Testis (tissue), 3 donors: ENCODE data around the gene SERGEF. TPM values are rescaled to one million over a fixed set of nuclear protein-coding genes. Genes with fewer than 3 reads are reported as not detected.

ENCODE experiments used
- DNase-seq: peaks from one replicate; pipeline ENCODE4 v3.0.0-alpha.2; 2019
- H3K27ac ChIP-seq, 2 donors: fragments of 200-600 bp; sonication (generic); one replicate each; pipeline ENCODE4 v1.5.1; 2019
- H3K27me3 ChIP-seq: fragments of 200-600 bp; sonication (generic); one replicate; pipeline ENCODE4 v1.5.1; 2019
- H3K36me3 ChIP-seq: fragments of 200-600 bp; sonication (generic); one replicate; pipeline ENCODE4 v1.5.1; 2017; ENCODE audit warnings: low read depth; ENCODE audit errors: missing control alignments
- H3K4me1 ChIP-seq: fragments of 200-600 bp; sonication (generic); one replicate; pipeline ENCODE4 v1.5.1; 2019
- H3K4me3 ChIP-seq, 2 donors: fragments of 200-600 bp; sonication (generic); one replicate each; pipeline ENCODE4 v1.5.1; 2017 to 2019
- H3K9me3 ChIP-seq: fragments of 200-600 bp; sonication (generic); one replicate; pipeline ENCODE4 v1.5.1; 2017
- POLR2A ChIP-seq: fragments of 450-650 bp; IDR thresholded peaks from one replicate; pipeline ENCODE4 v1.6.1; 2017; ENCODE audit warnings: antibody characterized with exemption, mild to moderate bottlenecking, moderate library complexity
- WGBS, 2 donors: methylation state at CpG; one replicate each; pipeline ENCODE4 v1.1.5; 2018; 5-methylcytosine and 5-hydroxymethylcytosine counted together
- intact Hi-C: fragments of 100-400 bp; cut with DNase I; formaldehyde crosslinking; loops from one replicate; pipeline ENCODE4 v1.15.1; 2023; ENCODE audit warnings: low total_unique reads
- polyA plus RNA-seq: library from polyadenylated mRNA; stranded (reverse); fragments of 350-450 nt; fragmentation: Illumina TruSeq; extraction: RNeasy Lipid Tissue Mini Kit (QIAGEN cat#74804); gene quantifications from one replicate; pipeline ENCODE4 v1.2.3, GENCODE V29; 2014; ENCODE audit warnings: low read depth, low replicate concordance; ENCODE audit not compliant: insufficient read depth
- total RNA-seq, 2 donors: library from RNA; depleted of rRNA; stranded (reverse); fragments of >200 nt; gene quantifications; one replicate each; pipeline ENCODE4 v1.2.3, GENCODE V29; 2016
- TF ChIP-seq, protein P1 (sequence below), 3 experiments: fragments of 450-650 bp in 2 of 3; fragments of 200-600 bp in 1 of 3; sonication (generic) in 1 of 3; IDR thresholded peaks; one replicate each; pipeline ENCODE4 v1.5.1; 2016 to 2019; ENCODE audit warnings: antibody characterized with exemption in 3 of 3, mild to moderate bottlenecking in 2 of 3, moderate library complexity in 1 of 3

Gene SERGEF
- total and polyA plus RNA-seq, 3 donors from 2014 or later = 12.5 to 37.5 (median 23.1) TPM

DNA sequence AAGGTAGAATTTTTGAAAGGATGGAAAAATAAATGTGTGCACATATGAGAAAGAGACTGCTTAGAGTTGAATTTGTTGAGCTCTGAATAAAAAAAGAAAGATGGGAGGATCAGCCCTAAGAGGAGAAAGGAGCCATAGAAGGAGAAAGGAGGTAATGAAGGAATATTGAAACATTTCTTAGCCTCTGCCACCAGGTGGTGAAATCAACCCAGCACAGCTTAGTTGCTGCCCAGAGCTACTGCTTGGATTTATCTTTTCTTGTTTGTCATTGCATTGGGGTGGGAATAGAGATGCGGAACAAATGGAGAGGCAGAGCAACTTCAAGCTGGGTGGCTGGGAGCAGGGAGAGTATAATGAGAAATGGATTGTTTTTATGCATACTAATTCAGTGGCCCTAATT, 80.4 kb downstream of the SERGEF start:
- intact Hi-C loops = no loop called here
- TF ChIP-seq, protein P1, sequence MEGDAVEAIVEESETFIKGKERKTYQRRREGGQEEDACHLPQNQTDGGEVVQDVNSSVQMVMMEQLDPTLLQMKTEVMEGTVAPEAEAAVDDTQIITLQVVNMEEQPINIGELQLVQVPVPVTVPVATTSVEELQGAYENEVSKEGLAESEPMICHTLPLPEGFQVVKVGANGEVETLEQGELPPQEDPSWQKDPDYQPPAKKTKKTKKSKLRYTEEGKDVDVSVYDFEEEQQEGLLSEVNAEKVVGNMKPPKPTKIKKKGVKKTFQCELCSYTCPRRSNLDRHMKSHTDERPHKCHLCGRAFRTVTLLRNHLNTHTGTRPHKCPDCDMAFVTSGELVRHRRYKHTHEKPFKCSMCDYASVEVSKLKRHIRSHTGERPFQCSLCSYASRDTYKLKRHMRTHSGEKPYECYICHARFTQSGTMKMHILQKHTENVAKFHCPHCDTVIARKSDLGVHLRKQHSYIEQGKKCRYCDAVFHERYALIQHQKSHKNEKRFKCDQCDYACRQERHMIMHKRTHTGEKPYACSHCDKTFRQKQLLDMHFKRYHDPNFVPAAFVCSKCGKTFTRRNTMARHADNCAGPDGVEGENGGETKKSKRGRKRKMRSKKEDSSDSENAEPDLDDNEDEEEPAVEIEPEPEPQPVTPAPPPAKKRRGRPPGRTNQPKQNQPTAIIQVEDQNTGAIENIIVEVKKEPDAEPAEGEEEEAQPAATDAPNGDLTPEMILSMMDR (IDR thresholded peaks at IDR 0.05) = no peak
- TF ChIP-seq POLR2A = no peak
- no peak for DNase-seq
- H3K36me3 ChIP-seq = no peaks in the 10 kb centered on the region
- no peaks in the 10 kb centered on the region for H3K4me1 ChIP-seq
- no peak overlapping the region for H3K27ac ChIP-seq
- H3K27me3 ChIP-seq = no peaks in the 10 kb centered on the region
- 95 to 100% methylated on average over 1 of the region's 1 CpG for WGBS, 2 donors
- H3K4me3 ChIP-seq = no peak overlapping the region
- H3K9me3 ChIP-seq = no peaks in the 10 kb centered on the region

GRCh38 chr11:17931595-17931994, 81.3 kb downstream of the SERGEF start:
- Histone ChIP-seq H3K4me3 (no peak overlapping the region), H3K27me3 (no peaks in the 10 kb centered on the region), H3K4me1 (no peaks in the 10 kb centered on the region), H3K9me3 (no peaks in the 10 kb centered on the region), H3K36me3 (no peaks in the 10 kb centered on the region), H3K27ac (no peak overlapping the region)
- intact Hi-C loops = no loop called here
- 91 to 92% methylated on average over 1 of the region's 1 CpG for WGBS, 2 donors
- DNase-seq = no peak
- TF ChIP-seq, protein P1 (IDR thresholded peaks at IDR 0.05) = no peak
- no peak for TF ChIP-seq POLR2A

DNA sequence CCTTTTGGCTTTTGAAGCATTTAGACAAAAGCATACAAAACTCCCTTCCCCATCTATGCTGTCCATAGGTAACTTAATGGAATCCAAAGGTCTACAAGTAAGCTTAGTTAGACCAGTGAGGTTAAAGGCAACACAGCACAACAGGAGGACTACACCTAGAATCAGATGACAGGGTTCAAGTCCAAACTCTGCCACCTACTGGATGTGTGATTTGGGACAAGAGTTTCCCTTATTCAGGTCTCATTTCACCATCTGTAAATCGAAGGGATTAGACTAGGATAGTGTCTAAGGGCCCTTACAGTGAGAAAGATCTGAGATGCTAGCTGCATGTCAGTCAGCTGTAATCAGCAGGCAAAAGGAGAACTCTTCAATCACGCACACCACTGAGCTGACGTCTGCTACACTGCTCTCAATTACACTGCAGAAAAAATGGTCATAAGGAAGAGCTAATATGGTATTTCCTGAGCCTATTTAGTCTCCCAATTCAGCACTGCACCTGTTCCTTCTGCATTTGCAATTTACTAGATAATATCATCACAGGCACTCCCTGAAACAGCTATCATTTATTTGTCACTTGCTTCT, 82.2 kb downstream of the SERGEF start:
- Histone ChIP-seq H3K27me3 (no peaks in the 10 kb centered on the region), H3K4me3 (no peak overlapping the region), H3K4me1 (no peaks in the 10 kb centered on the region), H3K9me3 (no peaks in the 10 kb centered on the region), H3K36me3 (no peaks in the 10 kb centered on the region), H3K27ac (no peak overlapping the region)
- intact Hi-C loops = no loop called here
- WGBS, 2 donors = 93 to 96% methylated on average over 3 of the region's 3 CpGs
- TF ChIP-seq, protein P1 (IDR thresholded peaks at IDR 0.05) = no peak
- TF ChIP-seq POLR2A = no peak
- DNase-seq = no peak

DNA sequence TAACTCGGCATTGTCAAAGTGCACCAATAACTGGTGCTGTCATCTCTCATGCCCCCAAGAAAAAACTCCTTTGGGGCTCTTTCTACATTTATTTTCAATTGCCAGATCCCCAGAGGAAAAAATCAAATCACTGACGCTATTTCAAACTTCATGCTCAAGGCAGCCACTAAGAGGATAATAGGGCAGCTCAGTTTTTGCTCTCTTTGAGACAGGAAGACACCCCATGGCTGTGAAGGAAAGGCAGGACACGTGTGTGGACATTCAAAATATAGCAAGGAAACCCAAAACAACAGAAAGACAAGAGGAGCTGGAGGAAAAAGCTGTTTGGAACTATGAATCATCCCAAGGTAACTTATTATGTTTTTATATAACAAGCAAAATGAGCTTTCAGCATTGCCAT, 83.7 kb downstream of the SERGEF start:
- 84 to 94% methylated on average over 3 of the region's 3 CpGs for WGBS, 2 donors
- Histone ChIP-seq H3K27me3 (no peaks in the 10 kb centered on the region), H3K27ac (no peak overlapping the region), H3K36me3 (no peaks in the 10 kb centered on the region), H3K4me3 (no peak overlapping the region), H3K4me1 (no peaks in the 10 kb centered on the region), H3K9me3 (no peaks in the 10 kb centered on the region)
- DNase-seq = no peak
- TF ChIP-seq, protein P1 (IDR thresholded peaks at IDR 0.05) = no peak
- TF ChIP-seq POLR2A = no peak
- intact Hi-C loops = no loop called here

DNA sequence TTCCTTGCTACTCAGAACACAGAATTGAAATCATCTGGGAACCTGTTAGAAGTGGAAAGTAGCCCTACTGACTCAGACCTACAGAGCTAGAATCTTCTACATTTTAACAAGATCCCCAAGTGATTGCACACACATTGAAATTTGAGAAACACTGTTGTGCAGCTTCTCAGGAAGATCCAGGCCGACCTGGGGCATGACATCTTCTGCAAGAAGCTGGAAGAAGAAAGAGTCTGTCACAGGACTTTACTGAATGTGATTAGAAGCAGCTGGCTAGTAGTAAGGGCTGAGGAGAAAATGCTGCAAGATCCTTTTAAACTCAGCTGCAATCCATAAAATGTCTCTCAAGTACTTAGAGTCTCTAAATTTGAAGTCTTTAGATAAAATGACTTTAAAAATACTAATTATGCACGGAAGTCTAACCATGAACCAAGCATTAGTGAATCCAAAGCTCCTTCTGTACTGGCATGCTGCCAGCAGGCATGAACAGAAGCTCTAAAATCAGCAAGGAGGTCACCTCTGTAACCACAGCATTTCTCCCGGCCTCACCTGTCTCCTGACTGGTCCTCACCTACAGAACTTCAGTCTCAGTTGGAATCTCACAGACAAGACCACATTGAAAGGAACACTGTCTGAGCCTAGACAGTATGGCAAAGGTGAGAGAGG, 85.0 kb downstream of the SERGEF start:
- DNase-seq = no peak
- H3K4me1 ChIP-seq = peaks cover 6% of the 10 kb centered on the region
- no peak for TF ChIP-seq POLR2A
- TF ChIP-seq, protein P1 (IDR thresholded peaks at IDR 0.05) = no peak
- intact Hi-C loops = no loop called here
- no peaks in the 10 kb centered on the region for H3K36me3 ChIP-seq
- H3K27me3 ChIP-seq = no peaks in the 10 kb centered on the region
- no peak overlapping the region for H3K27ac ChIP-seq
- H3K9me3 ChIP-seq = no peaks in the 10 kb centered on the region
- 61 to 67% methylated on average over 3 of the region's 3 CpGs for WGBS, 2 donors
- no peak overlapping the region for H3K4me3 ChIP-seq
